ENCODE results near the gene PRKG1. TPM values are rescaled to one million over a fixed set of nuclear protein-coding genes. Genes with fewer than 3 reads are reported as not detected.

The PRKG1 gene
- polyA plus RNA-seq, 1 donor (not counting 4 experiments of a cell fraction or from before 2014, with no cell fraction given) = 0.24 TPM

DNA sequence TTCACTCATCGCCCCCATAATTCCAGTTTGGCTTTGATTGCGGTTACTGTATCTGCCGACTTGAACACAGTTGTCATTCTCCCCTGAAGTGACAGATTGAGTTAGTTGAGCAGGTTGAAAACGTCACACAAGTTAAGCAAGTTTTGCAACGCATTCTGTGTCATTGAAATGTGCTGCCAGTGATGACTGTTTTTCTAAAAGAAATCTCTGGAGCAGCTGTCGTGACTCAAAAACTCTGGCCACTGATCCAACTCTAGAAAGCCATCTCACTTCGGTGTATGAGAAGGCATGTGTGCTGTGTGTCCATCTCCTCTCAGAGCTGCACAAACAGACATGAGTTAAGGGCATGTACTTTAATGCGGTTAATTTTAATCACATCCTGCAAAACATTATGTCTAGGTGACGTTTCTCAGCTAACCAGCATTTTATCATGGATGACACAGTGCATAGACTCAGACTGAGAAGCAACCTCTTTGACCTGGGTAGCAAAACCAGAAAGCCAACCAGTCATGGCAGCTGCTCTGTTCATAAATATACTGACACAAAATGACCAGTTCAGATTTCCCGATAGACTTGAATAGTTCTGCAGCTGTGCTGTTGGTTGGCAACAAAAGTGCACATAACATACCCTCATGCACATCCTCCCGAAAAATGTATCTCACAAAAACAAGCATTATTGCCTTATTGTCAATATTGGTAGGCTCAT, 555.8 kb downstream of the PRKG1 start:
- Histone ChIP-seq H3K27me3 (ENCODE audit: control insufficient read depth, extremely low read depth, insufficient read depth, low read length) (no peaks in the 10 kb centered on the region), H3K27ac (ENCODE audit: control insufficient read depth, insufficient read depth, low read length) (no peak overlapping the region), H2AFZ (ENCODE audit: control insufficient read depth, low read length) (no peak overlapping the region), H3K4me3 (ENCODE audit: control insufficient read depth in 2 of 3, extremely low read depth in 1 of 3, insufficient read depth in 2 of 3, low read depth in 1 of 3, low read length in 3 of 3) (no peak overlapping the region), H3K4me2 (ENCODE audit: control insufficient read depth, extremely low read depth, insufficient read depth, low read depth, low read length) (no peak overlapping the region), H4K20me1 (ENCODE audit: control insufficient read depth, extremely low read depth, insufficient read depth, low read length) (no peaks in the 10 kb centered on the region), H3K9me3 (ENCODE audit: control insufficient read depth, low read depth, low read length) (no peaks in the 10 kb centered on the region), H3K36me3 (ENCODE audit: control insufficient read depth in 2 of 2, extremely low read depth in 1 of 2, insufficient read depth in 2 of 2, low read length in 2 of 2) (no peaks in the 10 kb centered on the region), H3K9me1 (ENCODE audit: control insufficient read depth, extremely low read depth, insufficient read depth, low read length) (no peaks in the 10 kb centered on the region), H3K9ac (ENCODE audit: control insufficient read depth, extremely low read depth, insufficient read depth, low read length) (no peak overlapping the region), H3K79me2 (ENCODE audit: control insufficient read depth, insufficient read depth, low read length) (no peaks in the 10 kb centered on the region), H3K4me1 (ENCODE audit: control insufficient read depth, extremely low read depth, insufficient read depth, low read length) (no peaks in the 10 kb centered on the region)
- DNase-seq (ENCODE audit: low read depth, low spot score) (no peak), FAIRE-seq (no peak)
- TF ChIP-seq EZH2 (IDR thresholded peaks at IDR 0.05; ENCODE audit: low read length) = no peak
- TF ChIP-seq, protein P1, sequence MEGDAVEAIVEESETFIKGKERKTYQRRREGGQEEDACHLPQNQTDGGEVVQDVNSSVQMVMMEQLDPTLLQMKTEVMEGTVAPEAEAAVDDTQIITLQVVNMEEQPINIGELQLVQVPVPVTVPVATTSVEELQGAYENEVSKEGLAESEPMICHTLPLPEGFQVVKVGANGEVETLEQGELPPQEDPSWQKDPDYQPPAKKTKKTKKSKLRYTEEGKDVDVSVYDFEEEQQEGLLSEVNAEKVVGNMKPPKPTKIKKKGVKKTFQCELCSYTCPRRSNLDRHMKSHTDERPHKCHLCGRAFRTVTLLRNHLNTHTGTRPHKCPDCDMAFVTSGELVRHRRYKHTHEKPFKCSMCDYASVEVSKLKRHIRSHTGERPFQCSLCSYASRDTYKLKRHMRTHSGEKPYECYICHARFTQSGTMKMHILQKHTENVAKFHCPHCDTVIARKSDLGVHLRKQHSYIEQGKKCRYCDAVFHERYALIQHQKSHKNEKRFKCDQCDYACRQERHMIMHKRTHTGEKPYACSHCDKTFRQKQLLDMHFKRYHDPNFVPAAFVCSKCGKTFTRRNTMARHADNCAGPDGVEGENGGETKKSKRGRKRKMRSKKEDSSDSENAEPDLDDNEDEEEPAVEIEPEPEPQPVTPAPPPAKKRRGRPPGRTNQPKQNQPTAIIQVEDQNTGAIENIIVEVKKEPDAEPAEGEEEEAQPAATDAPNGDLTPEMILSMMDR (optimal IDR thresholded peaks at IDR 0.05 in 1 of 3, IDR thresholded peaks at IDR 0.05 in 1 of 3, conservative IDR thresholded peaks at IDR 0.05 in 1 of 3; ENCODE audit: extremely low read depth in 1 of 3, insufficient read depth in 2 of 3, low read length in 3 of 3) = no peak
- dilution Hi-C loops (cut with MboI; ENCODE audit: extremely low pct_ligation_motif_present, low sequenced_read_pairs) = no loop called here

DNA sequence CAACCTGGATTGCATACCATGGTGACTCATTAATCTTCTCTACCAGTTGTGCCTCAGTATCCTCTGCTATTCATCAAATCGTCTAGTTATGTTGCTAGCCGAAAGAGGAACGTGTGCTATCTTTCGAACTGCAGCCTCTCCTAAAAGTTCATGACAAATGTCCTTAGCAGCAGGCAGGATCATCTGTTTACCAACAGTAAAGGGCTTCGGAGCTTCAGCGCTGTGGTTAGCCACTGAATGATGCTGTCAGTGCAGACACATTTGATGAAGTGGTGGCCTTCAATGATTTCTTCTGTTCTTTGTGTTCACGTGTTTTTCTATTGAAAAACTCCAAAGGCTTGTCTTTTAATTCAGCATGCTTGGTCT, 556.3 kb downstream of the PRKG1 start:
- no peaks in the 10 kb centered on the region for H4K20me1 ChIP-seq (ENCODE audit: control insufficient read depth, extremely low read depth, insufficient read depth, low read length)
- H3K4me1 ChIP-seq (ENCODE audit: control insufficient read depth, extremely low read depth, insufficient read depth, low read length) = no peaks in the 10 kb centered on the region
- H3K4me3 ChIP-seq (ENCODE audit: control insufficient read depth in 2 of 3, extremely low read depth in 1 of 3, insufficient read depth in 2 of 3, low read depth in 1 of 3, low read length in 3 of 3) = no peak overlapping the region
- H3K9ac ChIP-seq (ENCODE audit: control insufficient read depth, extremely low read depth, insufficient read depth, low read length) = no peak overlapping the region
- DNase-seq (ENCODE audit: low read depth, low spot score) (no peak), FAIRE-seq (no peak)
- no peaks in the 10 kb centered on the region for H3K79me2 ChIP-seq (ENCODE audit: control insufficient read depth, insufficient read depth, low read length)
- H3K9me1 ChIP-seq (ENCODE audit: control insufficient read depth, extremely low read depth, insufficient read depth, low read length) = no peaks in the 10 kb centered on the region
- no peaks in the 10 kb centered on the region for H3K9me3 ChIP-seq (ENCODE audit: control insufficient read depth, low read depth, low read length)
- H3K4me2 ChIP-seq (ENCODE audit: control insufficient read depth, extremely low read depth, insufficient read depth, low read depth, low read length) = no peak overlapping the region
- H2AFZ ChIP-seq (ENCODE audit: control insufficient read depth, low read length) = no peak overlapping the region
- TF ChIP-seq, protein P1 (optimal IDR thresholded peaks at IDR 0.05 in 1 of 3, IDR thresholded peaks at IDR 0.05 in 1 of 3, conservative IDR thresholded peaks at IDR 0.05 in 1 of 3; ENCODE audit: extremely low read depth in 1 of 3, insufficient read depth in 2 of 3, low read length in 3 of 3) = no peak
- no peak for TF ChIP-seq EZH2 (IDR thresholded peaks at IDR 0.05; ENCODE audit: low read length)
- H3K27ac ChIP-seq (ENCODE audit: control insufficient read depth, insufficient read depth, low read length) = no peak overlapping the region
- dilution Hi-C loops (cut with MboI; ENCODE audit: extremely low pct_ligation_motif_present, low sequenced_read_pairs) = no loop called here
- H3K27me3 ChIP-seq (ENCODE audit: control insufficient read depth, extremely low read depth, insufficient read depth, low read length) = no peaks in the 10 kb centered on the region
- no peaks in the 10 kb centered on the region for H3K36me3 ChIP-seq (ENCODE audit: control insufficient read depth in 2 of 2, extremely low read depth in 1 of 2, insufficient read depth in 2 of 2, low read length in 2 of 2)

All from keratinocyte (primary cell).